Activated B cell treated with CpG ODN at 0.5 μM for 24 hours (primary cell): ENCODE results near the gene PBOV1. TPM values are rescaled to one million over a fixed set of nuclear protein-coding genes. Genes with fewer than 3 reads are reported as not detected.

Experiments used
- ATAC-seq: fragments of 200-7000 bp; cut with Tn5 transposase; one replicate; pipeline ENCODE4 v1.10.0; 2021; ENCODE audit warnings: low read depth, mild to moderate bottlenecking, moderate library complexity
- CTCF ChIA-PET: fragments of 350-600 bp; sonication (Branson Sonifier 250); formaldehyde crosslinking; loops from one replicate; lab custom pipeline; 2021; ENCODE audit warnings: antibody characterized with exemption; lab: Charles Lee
- POLR2A ChIA-PET: fragments of 350-600 bp; sonication (Branson Sonifier 250); formaldehyde crosslinking; loops from one replicate; lab custom pipeline; 2021; ENCODE audit warnings: antibody characterized with exemption; lab: Charles Lee
- DNase-seq: peaks from one replicate; pipeline ENCODE4 v3.0.0; 2022
- H3K27ac Mint-ChIP-seq: one replicate; pipeline ENCODE4 v1.8.0; 2020; ENCODE audit warnings: mixed read lengths
- H3K27me3 Mint-ChIP-seq: one replicate; pipeline ENCODE4 v1.8.0; 2021; ENCODE audit warnings: mixed read lengths
- H3K36me3 Mint-ChIP-seq: one replicate; pipeline ENCODE4 v1.8.0; 2021; ENCODE audit warnings: low read depth, mixed read lengths
- H3K4me1 Mint-ChIP-seq: one replicate; pipeline ENCODE4 v1.8.0; 2021; ENCODE audit warnings: mixed read lengths
- H3K4me3 Mint-ChIP-seq: one replicate; pipeline ENCODE4 v1.8.0; 2020; ENCODE audit warnings: mild to moderate bottlenecking, mixed read lengths
- H3K9me3 Mint-ChIP-seq: one replicate; pipeline ENCODE4 v1.8.0; 2020; ENCODE audit warnings: mixed read lengths
- intact Hi-C: fragments of 100-400 bp; cut with micrococcal nuclease; formaldehyde crosslinking; loops from one replicate; pipeline ENCODE4 v1.15.1; 2024
- total RNA-seq: library from RNA; stranded (reverse); gene quantifications from 2 replicates; pipeline ENCODE4 v1.2.3, GENCODE V29; 2022
- TF ChIP-seq, protein P1 (sequence below): fragments of 200-600 bp; IDR thresholded peaks from one replicate; pipeline ENCODE4 v1.8.0; 2022; ENCODE audit warnings: antibody characterized with exemption, mild to moderate bottlenecking

PBOV1 gene
- total RNA-seq, 1 donor from 2014 or later = not detected

DNA sequence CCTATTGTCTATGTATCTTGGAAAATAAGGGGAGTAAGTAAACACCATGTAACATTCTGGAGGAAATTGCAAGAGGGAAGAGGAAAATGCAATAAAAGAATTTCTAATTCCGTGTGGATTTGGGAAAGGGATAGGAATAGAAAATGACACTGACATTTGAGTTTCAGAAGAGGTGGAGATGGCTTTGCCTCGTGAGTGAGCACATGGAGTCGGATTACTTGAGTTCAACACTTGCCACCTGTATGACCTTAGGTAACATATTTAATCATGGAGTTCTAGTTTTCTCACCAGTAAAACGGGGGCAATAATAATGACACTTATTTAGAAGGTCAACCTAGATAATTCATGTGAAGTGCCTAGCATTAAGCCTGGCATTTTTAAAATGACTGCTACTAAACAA, 10.8 kb upstream of the PBOV1 start:
- CTCF ChIA-PET = no interaction called here
- DNase-seq (no peak), ATAC-seq (no peak)
- intact Hi-C loops = no loop called here
- no peaks in the 10 kb centered on the region for H3K9me3 Mint-ChIP-seq
- H3K4me3 Mint-ChIP-seq = no peak overlapping the region
- H3K36me3 Mint-ChIP-seq = no peaks in the 10 kb centered on the region
- TF ChIP-seq, protein P1, sequence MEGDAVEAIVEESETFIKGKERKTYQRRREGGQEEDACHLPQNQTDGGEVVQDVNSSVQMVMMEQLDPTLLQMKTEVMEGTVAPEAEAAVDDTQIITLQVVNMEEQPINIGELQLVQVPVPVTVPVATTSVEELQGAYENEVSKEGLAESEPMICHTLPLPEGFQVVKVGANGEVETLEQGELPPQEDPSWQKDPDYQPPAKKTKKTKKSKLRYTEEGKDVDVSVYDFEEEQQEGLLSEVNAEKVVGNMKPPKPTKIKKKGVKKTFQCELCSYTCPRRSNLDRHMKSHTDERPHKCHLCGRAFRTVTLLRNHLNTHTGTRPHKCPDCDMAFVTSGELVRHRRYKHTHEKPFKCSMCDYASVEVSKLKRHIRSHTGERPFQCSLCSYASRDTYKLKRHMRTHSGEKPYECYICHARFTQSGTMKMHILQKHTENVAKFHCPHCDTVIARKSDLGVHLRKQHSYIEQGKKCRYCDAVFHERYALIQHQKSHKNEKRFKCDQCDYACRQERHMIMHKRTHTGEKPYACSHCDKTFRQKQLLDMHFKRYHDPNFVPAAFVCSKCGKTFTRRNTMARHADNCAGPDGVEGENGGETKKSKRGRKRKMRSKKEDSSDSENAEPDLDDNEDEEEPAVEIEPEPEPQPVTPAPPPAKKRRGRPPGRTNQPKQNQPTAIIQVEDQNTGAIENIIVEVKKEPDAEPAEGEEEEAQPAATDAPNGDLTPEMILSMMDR = no peak
- peaks cover 21% of the 10 kb centered on the region for H3K27me3 Mint-ChIP-seq
- POLR2A ChIA-PET = no interaction called here
- H3K4me1 Mint-ChIP-seq = peaks cover 16% of the 10 kb centered on the region
- H3K27ac Mint-ChIP-seq = no peak overlapping the region

DNA sequence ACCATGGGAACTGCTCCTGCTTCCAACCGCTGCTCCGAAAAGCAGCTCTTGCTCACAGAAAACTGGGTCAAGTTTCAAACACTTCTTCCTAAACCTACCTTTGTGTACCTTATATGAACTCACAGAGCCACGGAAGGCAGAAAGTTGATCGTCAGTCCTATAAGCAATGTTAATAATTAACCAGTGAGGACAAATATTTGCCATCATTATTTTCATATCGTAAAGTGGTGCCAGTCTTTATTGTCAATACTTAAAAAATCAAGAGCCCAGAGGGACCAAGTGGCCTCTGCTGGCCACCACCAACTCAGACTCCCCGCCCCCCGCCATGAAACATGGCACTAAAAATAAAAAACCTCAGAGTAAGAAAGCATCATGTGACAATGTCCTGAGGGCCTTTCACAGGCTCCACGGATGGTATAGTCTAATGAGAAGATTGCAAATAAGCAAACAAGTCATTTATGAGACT, 9.1 kb upstream of the PBOV1 start:
- intact Hi-C loops = no loop called here
- TF ChIP-seq, protein P1 = no peak
- Mint-ChIP-seq H3K27ac (no peak overlapping the region), H3K4me1 (peaks cover 11% of the 10 kb centered on the region), H3K4me3 (no peak overlapping the region), H3K9me3 (no peaks in the 10 kb centered on the region), H3K36me3 (no peaks in the 10 kb centered on the region), H3K27me3 (peaks cover 19% of the 10 kb centered on the region)
- no peak for ATAC-seq
- DNase-seq = no peak
- CTCF ChIA-PET = no interaction called here
- POLR2A ChIA-PET = no interaction called here

- Mint-ChIP-seq H3K4me1 (peaks cover 5% of the 10 kb centered on the region), H3K27me3 (peaks cover 21% of the 10 kb centered on the region), H3K27ac (no peak overlapping the region), H3K9me3 (no peaks in the 10 kb centered on the region), H3K4me3 (no peak overlapping the region), H3K36me3 (no peaks in the 10 kb centered on the region)
- ATAC-seq (no peak), DNase-seq (no peak)
- ChIA-PET POLR2A (no interaction called here), CTCF (no interaction called here)
- TF ChIP-seq, protein P1 = no peak
- intact Hi-C loops = no loop called here
Measured at GRCh38 chr6:138226700-138227315, 8.5 kb upstream of the PBOV1 start.

- no peak overlapping the region for H3K4me3 Mint-ChIP-seq
- TF ChIP-seq, protein P1 = no peak
- no peaks in the 10 kb centered on the region for H3K9me3 Mint-ChIP-seq
- no peaks in the 10 kb centered on the region for H3K4me1 Mint-ChIP-seq
- ChIA-PET POLR2A (no interaction called here), CTCF (no interaction called here)
- no peak for ATAC-seq
- intact Hi-C loops = no loop called here
- no peak for DNase-seq
- peaks cover 21% of the 10 kb centered on the region for H3K27me3 Mint-ChIP-seq
- no peak overlapping the region for H3K27ac Mint-ChIP-seq
- no peaks in the 10 kb centered on the region for H3K36me3 Mint-ChIP-seq
Measured at GRCh38 chr6:138225953-138226352, 7.7 kb upstream of the PBOV1 start.

DNA sequence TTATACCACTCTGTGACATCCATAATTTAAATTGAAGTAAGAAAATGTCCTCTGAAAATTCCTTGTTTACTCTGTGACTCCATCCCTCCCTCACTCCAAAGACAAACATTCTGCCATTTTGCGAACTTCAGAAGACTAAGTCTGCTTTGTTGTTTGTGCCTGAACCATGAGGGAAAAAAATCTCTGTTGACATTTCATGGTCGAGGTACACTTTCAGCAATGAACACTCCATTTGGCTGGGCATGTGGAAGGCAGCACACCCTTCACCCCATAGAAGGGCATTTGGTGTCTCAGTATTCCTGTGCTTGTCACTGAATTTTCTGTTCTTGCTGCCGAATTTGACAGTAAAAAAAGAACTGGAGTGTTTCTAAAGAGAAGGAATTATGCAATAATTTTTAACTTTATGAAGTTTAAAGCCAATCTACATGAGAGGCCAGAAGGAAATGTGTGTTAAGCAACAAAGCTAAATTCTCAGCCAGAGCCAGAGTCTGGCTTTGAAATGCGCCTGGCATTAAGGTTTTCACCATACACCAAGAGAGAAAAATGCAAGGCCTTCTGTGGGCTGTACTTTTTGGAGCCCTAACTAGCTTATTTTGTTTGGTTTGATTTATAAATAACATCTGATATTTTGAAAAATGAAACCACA, 4.7 kb upstream of the PBOV1 start:
- intact Hi-C loops = no loop called here
- no peak for DNase-seq
- no peak for ATAC-seq

More for the DNA sequence above, 4.7 kb upstream of the PBOV1 start:
- H3K9me3 Mint-ChIP-seq = no peaks in the 10 kb centered on the region
- no peaks in the 10 kb centered on the region for H3K36me3 Mint-ChIP-seq
- no peak overlapping the region for H3K27ac Mint-ChIP-seq
- no peak overlapping the region for H3K4me3 Mint-ChIP-seq
- POLR2A ChIA-PET = no interaction called here
- H3K4me1 Mint-ChIP-seq = no peaks in the 10 kb centered on the region
- TF ChIP-seq, protein P1 = no peak
- CTCF ChIA-PET = no interaction called here
- H3K27me3 Mint-ChIP-seq = peaks cover 22% of the 10 kb centered on the region
